ENCODE measurements around the gene ITIH5.
A peak's percentile ranks its signal among the peaks of the same experiment; 100 is the strongest.

ITIH5 gene

GRCh38 chr10:7625836-7626235 is 40.9 kb downstream of the ITIH5 start:
- DNase-seq (ENCODE audit: low read depth) = no peak
- no peak for TF ChIP-seq CTCF (IDR thresholded peaks at IDR 0.05; ENCODE audit: insufficient read depth, low read depth, low read length, missing control alignments)
- H3K4me3 ChIP-seq (ENCODE audit: low read depth, low read length) = no peak overlapping the region

GRCh38 chr10:7625009-7625408 is 41.8 kb downstream of the ITIH5 start:
- no peak for TF ChIP-seq CTCF (IDR thresholded peaks at IDR 0.05; ENCODE audit: insufficient read depth, low read depth, low read length, missing control alignments)
- no peak for DNase-seq (ENCODE audit: low read depth)
- no peak overlapping the region for H3K4me3 ChIP-seq (ENCODE audit: low read depth, low read length)

- TF ChIP-seq CTCF (IDR thresholded peaks at IDR 0.05; ENCODE audit: insufficient read depth, low read depth, low read length, missing control alignments) = peak; percentile 21
- H3K4me3 ChIP-seq (ENCODE audit: low read depth, low read length) = no peak overlapping the region
- DNase-seq (ENCODE audit: low read depth) = peak; percentile 8
Observed at GRCh38 chr10:7622969-7623368, 43.8 kb downstream of the ITIH5 start.

- no peak for DNase-seq (ENCODE audit: low read depth)
- no peak for TF ChIP-seq CTCF (IDR thresholded peaks at IDR 0.05; ENCODE audit: insufficient read depth, low read depth, low read length, missing control alignments)
- H3K4me3 ChIP-seq (ENCODE audit: low read depth, low read length) = no peak overlapping the region
Observed at GRCh38 chr10:7618461-7618860, 48.3 kb downstream of the ITIH5 start.

GRCh38 chr10:7611909-7612308 is 54.9 kb downstream of the ITIH5 start:
- DNase-seq (ENCODE audit: low read depth) = no peak
- H3K4me3 ChIP-seq (ENCODE audit: low read depth, low read length) = no peak overlapping the region
- TF ChIP-seq CTCF (IDR thresholded peaks at IDR 0.05; ENCODE audit: insufficient read depth, low read depth, low read length, missing control alignments) = no peak

GRCh38 chr10:7610651-7611389 is 55.9 kb downstream of the ITIH5 start:
- DNase-seq (ENCODE audit: low read depth) = no peak
- no peak for TF ChIP-seq CTCF (IDR thresholded peaks at IDR 0.05; ENCODE audit: insufficient read depth, low read depth, low read length, missing control alignments)
- H3K4me3 ChIP-seq (ENCODE audit: low read depth, low read length) = no peak overlapping the region

- TF ChIP-seq CTCF (IDR thresholded peaks at IDR 0.05; ENCODE audit: insufficient read depth, low read depth, low read length, missing control alignments) = no peak
- no peak overlapping the region for H3K4me3 ChIP-seq (ENCODE audit: low read depth, low read length)
- DNase-seq (ENCODE audit: low read depth) = no peak
Observed at GRCh38 chr10:7610026-7610425, 56.7 kb downstream of the ITIH5 start.
